Measurements from ENCODE around the gene ASPHD2. TPM values are rescaled to one million over a fixed set of nuclear protein-coding genes. Genes with fewer than 3 reads are reported as not detected.
"Not testable (repeated sequence)": the region's sequence is repeated elsewhere in the genome, so short reads cannot be mapped to it uniquely, and the experiment has no call there.

Gene ASPHD2
- total RNA-seq, 2 donors from 2014 or later: 1.6 to 2.6 TPM

DNA sequence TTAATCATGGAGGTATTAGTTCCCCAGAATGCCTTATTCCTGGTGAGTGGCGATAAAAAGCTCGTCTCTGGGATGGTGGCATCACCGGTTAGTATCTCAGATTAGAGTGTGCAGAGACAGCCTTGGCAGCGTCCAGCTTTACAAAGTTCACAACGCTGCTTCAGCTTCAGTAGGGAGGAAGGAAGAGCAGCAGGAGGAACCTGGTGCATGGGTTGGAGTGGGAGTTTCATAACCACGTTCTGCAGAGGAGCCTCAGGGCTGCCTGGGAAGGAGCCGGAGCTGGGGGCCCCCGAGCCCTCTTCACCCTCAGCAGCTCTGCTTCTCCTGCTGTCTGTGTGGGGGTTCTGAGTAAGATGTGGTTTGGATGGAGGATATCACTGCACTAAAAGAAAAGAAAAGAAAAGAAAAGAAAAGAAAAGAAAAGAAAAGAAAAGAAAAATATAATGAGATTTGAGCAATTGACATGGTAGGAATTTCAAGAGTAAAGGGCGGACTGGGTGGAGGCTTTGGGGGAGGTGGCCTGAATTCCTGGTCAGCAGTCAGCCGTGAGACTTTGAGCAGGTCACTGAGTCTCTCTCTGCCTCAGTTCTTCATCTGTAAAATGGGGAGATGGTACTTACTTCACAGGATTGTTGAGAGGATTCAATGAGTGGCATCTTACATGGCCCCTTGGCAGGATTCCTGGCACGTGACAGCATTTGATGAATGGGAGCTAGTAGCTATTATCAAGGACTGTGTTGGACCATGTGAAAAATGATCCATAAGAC lies 6.5 kb downstream of the ASPHD2 start:
- ATAC-seq (ENCODE audit: insufficient number of reproducible peaks, low FRiP score, low read depth): no peak
- H3K9me3 ChIP-seq: no peaks in the 10 kb centered on the region
- TF ChIP-seq CTCF (IDR thresholded peaks at IDR 0.05): no peak

DNA sequence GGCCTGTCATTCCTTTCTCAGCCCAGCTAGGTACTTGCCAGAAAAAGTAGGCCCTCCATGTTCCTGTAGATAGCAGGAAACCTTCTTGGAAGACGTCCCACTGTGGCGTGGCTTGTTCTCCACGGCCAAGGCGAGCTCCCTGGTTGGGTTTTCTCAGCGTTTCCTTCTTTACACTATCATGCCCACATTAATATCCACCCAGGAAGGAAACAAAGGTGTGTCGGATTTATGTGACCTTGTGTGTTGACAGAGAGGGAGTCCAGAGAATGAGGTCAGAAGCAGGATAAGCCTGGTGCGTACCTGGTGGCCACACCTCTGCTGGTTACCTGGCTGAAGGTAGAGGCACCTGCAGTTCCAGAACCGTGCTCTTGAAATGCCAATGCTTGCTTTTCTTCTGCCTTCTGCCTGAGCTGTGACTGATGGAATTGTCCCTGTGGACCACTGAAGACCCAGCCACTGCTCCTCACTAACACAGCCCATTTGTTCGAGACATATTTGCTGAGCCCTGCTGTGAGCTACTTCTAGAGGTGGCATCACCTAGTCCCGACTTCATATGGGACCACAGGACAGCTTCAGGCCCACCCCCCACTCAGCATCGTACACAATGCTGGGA lies 7.9 kb downstream of the ASPHD2 start:
- Histone ChIP-seq H3K36me3 (no peaks in the 10 kb centered on the region), H3K9me3 (no peaks in the 10 kb centered on the region)
- no peak for ATAC-seq (ENCODE audit: insufficient number of reproducible peaks, low FRiP score, low read depth)

More for the DNA sequence above, 6.5 kb downstream of the ASPHD2 start:
- DNase-seq (ENCODE audit: low spot score): no peak
- no peak overlapping the region for H3K27ac ChIP-seq
- no peaks in the 10 kb centered on the region for H3K4me1 ChIP-seq (ENCODE audit: control insufficient read depth in 1 of 2, low read depth in 2 of 2)
- H3K27me3 ChIP-seq (replicated peaks; ENCODE audit: insufficient read depth): no peaks in the 10 kb centered on the region
- no peaks in the 10 kb centered on the region for H3K36me3 ChIP-seq
- H3K4me3 ChIP-seq: no peak overlapping the region

GRCh38 chr22:26437694-26438392 lies 8.8 kb downstream of the ASPHD2 start:
- no peak overlapping the region for H3K4me3 ChIP-seq
- no peak for TF ChIP-seq CTCF (IDR thresholded peaks at IDR 0.05)
- no peaks in the 10 kb centered on the region for H3K9me3 ChIP-seq
- H3K36me3 ChIP-seq: no peaks in the 10 kb centered on the region
- ATAC-seq (ENCODE audit: insufficient number of reproducible peaks, low FRiP score, low read depth): no peak
- no peaks in the 10 kb centered on the region for H3K27me3 ChIP-seq (replicated peaks; ENCODE audit: insufficient read depth)
- H3K4me1 ChIP-seq (ENCODE audit: control insufficient read depth in 1 of 2, low read depth in 2 of 2): no peaks in the 10 kb centered on the region
- no peak overlapping the region for H3K27ac ChIP-seq
- DNase-seq (ENCODE audit: low spot score): no peak

More for the DNA sequence above, 7.9 kb downstream of the ASPHD2 start:
- no peak for TF ChIP-seq CTCF (IDR thresholded peaks at IDR 0.05)
- no peak overlapping the region for H3K27ac ChIP-seq
- DNase-seq (ENCODE audit: low spot score): no peak
- H3K4me3 ChIP-seq: no peak overlapping the region
- H3K27me3 ChIP-seq (replicated peaks; ENCODE audit: insufficient read depth): no peaks in the 10 kb centered on the region
- no peaks in the 10 kb centered on the region for H3K4me1 ChIP-seq (ENCODE audit: control insufficient read depth in 1 of 2, low read depth in 2 of 2)

DNA sequence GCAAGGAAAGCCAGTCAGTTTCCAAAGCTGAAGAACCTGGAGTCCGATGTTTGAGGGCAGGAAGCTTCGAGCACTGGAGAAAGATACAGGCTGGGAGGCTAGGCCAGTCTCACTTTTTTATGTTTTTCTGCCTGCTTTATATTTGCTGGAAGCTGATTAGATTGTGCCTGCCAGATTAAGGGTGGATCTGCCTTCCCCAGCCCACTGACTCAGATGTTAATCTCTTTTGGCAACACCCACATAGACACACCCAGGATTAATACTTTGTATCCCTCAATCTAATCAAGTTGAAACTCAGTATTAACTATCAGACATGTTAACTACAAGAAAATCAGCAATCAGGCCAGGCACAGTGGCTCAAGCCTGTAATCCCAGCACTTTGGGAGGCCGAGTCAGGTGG lies 9.7 kb downstream of the ASPHD2 start:
- H3K9me3 ChIP-seq; H3K36me3 ChIP-seq; H3K4me3 ChIP-seq; ATAC-seq (ENCODE audit: insufficient number of reproducible peaks, low FRiP score, low read depth); H3K27me3 ChIP-seq (replicated peaks; ENCODE audit: insufficient read depth); DNase-seq (ENCODE audit: low spot score); H3K27ac ChIP-seq; H3K4me1 ChIP-seq (ENCODE audit: control insufficient read depth in 1 of 2, low read depth in 2 of 2): not testable (repeated sequence)

- no peaks in the 10 kb centered on the region for H3K4me1 ChIP-seq (ENCODE audit: control insufficient read depth in 1 of 2, low read depth in 2 of 2)
- H3K27ac ChIP-seq: no peak overlapping the region
- no peak for ATAC-seq (ENCODE audit: insufficient number of reproducible peaks, low FRiP score, low read depth)
- no peak for TF ChIP-seq CTCF (IDR thresholded peaks at IDR 0.05)
- no peak for DNase-seq (ENCODE audit: low spot score)
- H3K36me3 ChIP-seq: no peaks in the 10 kb centered on the region
- no peaks in the 10 kb centered on the region for H3K27me3 ChIP-seq (replicated peaks; ENCODE audit: insufficient read depth)
- H3K9me3 ChIP-seq: no peaks in the 10 kb centered on the region
- H3K4me3 ChIP-seq: no peak overlapping the region
These were observed 10.5 kb downstream of the ASPHD2 start for GRCh38 chr22:26439559-26439958.
